Transverse colon (tissue), 3 donors: ENCODE results near the gene AFG1L.

Source experiments
- EP300 ChIP-seq: sonication (generic); formaldehyde crosslinking; IDR thresholded peaks from one replicate; pipeline ENCODE4 v1.6.1; 2017; ENCODE audit warnings: antibody characterized with exemption, low read depth
- TF ChIP-seq, protein P1 (sequence below), 5 experiments: fragments of 200-600 bp in 3 of 5; fragments of 450-650 bp in 2 of 5; sonication (generic) in 3 of 5; IDR thresholded peaks; 1 replicate in 2 of 5; 2 replicates in 3 of 5; pipeline ENCODE4 v1.5.1; 2016 to 2017; ENCODE audit warnings: antibody characterized with exemption in 5 of 5, inconsistent platforms in 3 of 5, mild to moderate bottlenecking in 2 of 5, moderate library complexity in 1 of 5

DNA sequence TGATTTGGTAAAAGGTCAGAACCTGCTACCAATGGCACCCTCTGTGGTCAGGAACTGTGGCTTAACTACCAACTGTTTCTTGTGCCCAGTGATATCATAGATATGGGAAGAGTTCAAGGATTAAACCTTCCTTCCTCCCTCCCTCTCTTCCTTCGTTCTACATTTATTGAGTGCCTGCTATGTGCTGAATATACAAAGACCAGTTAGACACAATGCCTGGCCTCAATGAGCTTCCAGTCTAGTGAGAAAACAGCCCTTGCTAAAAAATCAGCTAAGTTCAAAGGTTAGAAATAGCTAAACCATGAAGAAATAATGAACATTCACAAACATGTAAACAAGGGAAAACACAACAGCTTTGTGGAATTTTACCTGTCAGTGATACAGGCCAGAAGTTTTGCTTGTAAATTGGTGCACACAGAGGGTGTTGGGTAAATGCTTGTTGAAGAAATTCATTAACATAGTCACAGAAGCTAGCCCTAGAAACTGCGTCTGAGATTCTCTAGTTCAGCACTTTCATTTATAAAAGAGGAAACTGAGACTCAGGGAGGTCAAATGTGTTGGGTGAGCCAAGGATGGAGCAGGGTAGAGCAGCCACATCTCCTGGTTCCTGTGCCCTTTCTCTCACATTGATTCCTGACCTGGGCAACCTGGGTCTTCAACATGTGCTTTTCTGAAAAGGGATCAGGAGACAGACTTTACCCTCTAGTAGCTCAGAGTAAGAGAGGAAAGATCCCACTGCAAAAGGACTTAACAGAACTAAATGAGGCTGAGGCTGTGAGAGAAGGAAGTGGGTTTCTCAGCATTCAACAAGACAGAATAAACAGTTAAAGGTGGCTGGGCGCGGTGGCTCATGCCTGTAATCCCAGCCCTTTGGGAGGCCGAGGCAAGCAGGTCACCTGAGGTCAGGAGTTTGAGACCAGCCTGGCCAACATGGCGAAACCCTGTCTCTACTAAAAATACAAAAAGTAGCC lies 251.5 kb downstream of the AFG1L start:
- TF ChIP-seq, protein P1, sequence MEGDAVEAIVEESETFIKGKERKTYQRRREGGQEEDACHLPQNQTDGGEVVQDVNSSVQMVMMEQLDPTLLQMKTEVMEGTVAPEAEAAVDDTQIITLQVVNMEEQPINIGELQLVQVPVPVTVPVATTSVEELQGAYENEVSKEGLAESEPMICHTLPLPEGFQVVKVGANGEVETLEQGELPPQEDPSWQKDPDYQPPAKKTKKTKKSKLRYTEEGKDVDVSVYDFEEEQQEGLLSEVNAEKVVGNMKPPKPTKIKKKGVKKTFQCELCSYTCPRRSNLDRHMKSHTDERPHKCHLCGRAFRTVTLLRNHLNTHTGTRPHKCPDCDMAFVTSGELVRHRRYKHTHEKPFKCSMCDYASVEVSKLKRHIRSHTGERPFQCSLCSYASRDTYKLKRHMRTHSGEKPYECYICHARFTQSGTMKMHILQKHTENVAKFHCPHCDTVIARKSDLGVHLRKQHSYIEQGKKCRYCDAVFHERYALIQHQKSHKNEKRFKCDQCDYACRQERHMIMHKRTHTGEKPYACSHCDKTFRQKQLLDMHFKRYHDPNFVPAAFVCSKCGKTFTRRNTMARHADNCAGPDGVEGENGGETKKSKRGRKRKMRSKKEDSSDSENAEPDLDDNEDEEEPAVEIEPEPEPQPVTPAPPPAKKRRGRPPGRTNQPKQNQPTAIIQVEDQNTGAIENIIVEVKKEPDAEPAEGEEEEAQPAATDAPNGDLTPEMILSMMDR (IDR thresholded peaks at IDR 0.05): no peak
- TF ChIP-seq EP300: no peak
